Activated B cell treated with CpG ODN at 0.5 μM for 24 hours (primary cell): ENCODE data around the gene CPM. TPM values are rescaled to one million over a fixed set of nuclear protein-coding genes. Genes with fewer than 3 reads are reported as not detected.

Experiments used
- ATAC-seq: fragments of 200-7000 bp; cut with Tn5 transposase; one replicate; pipeline ENCODE4 v1.10.0; 2021; ENCODE audit warnings: low read depth, mild to moderate bottlenecking, moderate library complexity
- CTCF ChIA-PET: fragments of 350-600 bp; sonication (Branson Sonifier 250); formaldehyde crosslinking; loops from one replicate; lab custom pipeline; 2021; ENCODE audit warnings: antibody characterized with exemption; lab: Charles Lee
- POLR2A ChIA-PET: fragments of 350-600 bp; sonication (Branson Sonifier 250); formaldehyde crosslinking; loops from one replicate; lab custom pipeline; 2021; ENCODE audit warnings: antibody characterized with exemption; lab: Charles Lee
- DNase-seq: peaks from one replicate; pipeline ENCODE4 v3.0.0; 2022
- H3K27ac Mint-ChIP-seq: one replicate; pipeline ENCODE4 v1.8.0; 2020; ENCODE audit warnings: mixed read lengths
- H3K27me3 Mint-ChIP-seq: one replicate; pipeline ENCODE4 v1.8.0; 2021; ENCODE audit warnings: mixed read lengths
- H3K36me3 Mint-ChIP-seq: one replicate; pipeline ENCODE4 v1.8.0; 2021; ENCODE audit warnings: low read depth, mixed read lengths
- H3K4me1 Mint-ChIP-seq: one replicate; pipeline ENCODE4 v1.8.0; 2021; ENCODE audit warnings: mixed read lengths
- H3K4me3 Mint-ChIP-seq: one replicate; pipeline ENCODE4 v1.8.0; 2020; ENCODE audit warnings: mild to moderate bottlenecking, mixed read lengths
- H3K9me3 Mint-ChIP-seq: one replicate; pipeline ENCODE4 v1.8.0; 2020; ENCODE audit warnings: mixed read lengths
- intact Hi-C: fragments of 100-400 bp; cut with micrococcal nuclease; formaldehyde crosslinking; loops from one replicate; pipeline ENCODE4 v1.15.1; 2024
- total RNA-seq: library from RNA; stranded (reverse); gene quantifications from 2 replicates; pipeline ENCODE4 v1.2.3, GENCODE V29; 2022
- TF ChIP-seq, protein P1 (sequence below): fragments of 200-600 bp; IDR thresholded peaks from one replicate; pipeline ENCODE4 v1.8.0; 2022; ENCODE audit warnings: antibody characterized with exemption, mild to moderate bottlenecking

CPM gene
- total RNA-seq, 1 donor from 2014 or later, result 10.1 TPM

GRCh38 chr12:68971404-68971803 lies 38.4 kb upstream of the CPM start:
- Mint-ChIP-seq H3K27me3 (no peaks in the 10 kb centered on the region), H3K4me3 (no peak overlapping the region), H3K36me3 (no peaks in the 10 kb centered on the region), H3K27ac (no peak overlapping the region), H3K4me1 (peaks cover 2% of the 10 kb centered on the region), H3K9me3 (no peaks in the 10 kb centered on the region)
- ATAC-seq, result no peak
- no peak for DNase-seq
- ChIA-PET CTCF (no interaction called here), POLR2A (no interaction called here)
- TF ChIP-seq, protein P1, sequence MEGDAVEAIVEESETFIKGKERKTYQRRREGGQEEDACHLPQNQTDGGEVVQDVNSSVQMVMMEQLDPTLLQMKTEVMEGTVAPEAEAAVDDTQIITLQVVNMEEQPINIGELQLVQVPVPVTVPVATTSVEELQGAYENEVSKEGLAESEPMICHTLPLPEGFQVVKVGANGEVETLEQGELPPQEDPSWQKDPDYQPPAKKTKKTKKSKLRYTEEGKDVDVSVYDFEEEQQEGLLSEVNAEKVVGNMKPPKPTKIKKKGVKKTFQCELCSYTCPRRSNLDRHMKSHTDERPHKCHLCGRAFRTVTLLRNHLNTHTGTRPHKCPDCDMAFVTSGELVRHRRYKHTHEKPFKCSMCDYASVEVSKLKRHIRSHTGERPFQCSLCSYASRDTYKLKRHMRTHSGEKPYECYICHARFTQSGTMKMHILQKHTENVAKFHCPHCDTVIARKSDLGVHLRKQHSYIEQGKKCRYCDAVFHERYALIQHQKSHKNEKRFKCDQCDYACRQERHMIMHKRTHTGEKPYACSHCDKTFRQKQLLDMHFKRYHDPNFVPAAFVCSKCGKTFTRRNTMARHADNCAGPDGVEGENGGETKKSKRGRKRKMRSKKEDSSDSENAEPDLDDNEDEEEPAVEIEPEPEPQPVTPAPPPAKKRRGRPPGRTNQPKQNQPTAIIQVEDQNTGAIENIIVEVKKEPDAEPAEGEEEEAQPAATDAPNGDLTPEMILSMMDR, result no peak
- intact Hi-C loops, result no loop called here

GRCh38 chr12:68970951-68971350 lies 38.0 kb upstream of the CPM start:
- Mint-ChIP-seq H3K27me3 (no peaks in the 10 kb centered on the region), H3K27ac (no peak overlapping the region), H3K9me3 (no peaks in the 10 kb centered on the region), H3K4me1 (peaks cover 2% of the 10 kb centered on the region), H3K4me3 (no peak overlapping the region), H3K36me3 (no peaks in the 10 kb centered on the region)
- intact Hi-C loops, result no loop called here
- CTCF ChIA-PET, result no interaction called here
- TF ChIP-seq, protein P1, result no peak
- ATAC-seq (no peak), DNase-seq (no peak)
- POLR2A ChIA-PET, result no interaction called here

- H3K27me3 Mint-ChIP-seq, result no peaks in the 10 kb centered on the region
- CTCF ChIA-PET, result no interaction called here
- no peak for ATAC-seq
- H3K4me1 Mint-ChIP-seq, result peaks cover 2% of the 10 kb centered on the region
- intact Hi-C loops, result no loop called here
- H3K36me3 Mint-ChIP-seq, result no peaks in the 10 kb centered on the region
- no peak for DNase-seq
- no peak overlapping the region for H3K4me3 Mint-ChIP-seq
- TF ChIP-seq, protein P1, result no peak
- no peaks in the 10 kb centered on the region for H3K9me3 Mint-ChIP-seq
- POLR2A ChIA-PET, result no interaction called here
- H3K27ac Mint-ChIP-seq, result no peak overlapping the region
These were observed 37.3 kb upstream of the CPM start for GRCh38 chr12:68970306-68970705.

DNA sequence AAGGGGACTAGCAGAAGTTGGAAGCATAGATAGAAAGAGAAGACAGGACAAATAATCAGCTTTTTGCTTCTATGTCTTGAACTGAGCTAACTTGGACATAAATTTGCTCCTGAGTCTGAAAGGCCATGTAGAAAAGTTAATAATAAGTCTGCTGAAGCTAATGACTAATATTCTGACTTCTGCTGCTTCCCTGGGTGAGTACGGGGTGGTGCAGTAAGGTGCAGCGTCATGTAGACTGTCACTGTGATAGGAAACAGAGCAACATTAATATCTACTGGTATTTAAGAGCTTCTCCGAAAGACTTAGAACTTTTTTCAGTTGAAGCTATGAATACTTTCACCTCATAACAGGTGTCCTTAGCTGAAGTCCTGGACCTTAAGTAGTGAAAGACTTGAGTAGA lies 34.1 kb upstream of the CPM start:
- ChIA-PET CTCF (no interaction called here), POLR2A (no interaction called here)
- no peak for ATAC-seq
- Mint-ChIP-seq H3K27ac (no peak overlapping the region), H3K36me3 (no peaks in the 10 kb centered on the region), H3K4me3 (no peak overlapping the region), H3K27me3 (no peaks in the 10 kb centered on the region), H3K9me3 (no peaks in the 10 kb centered on the region), H3K4me1 (peaks cover 4% of the 10 kb centered on the region)
- intact Hi-C loops, result no loop called here
- TF ChIP-seq, protein P1, result no peak
- no peak for DNase-seq

DNA sequence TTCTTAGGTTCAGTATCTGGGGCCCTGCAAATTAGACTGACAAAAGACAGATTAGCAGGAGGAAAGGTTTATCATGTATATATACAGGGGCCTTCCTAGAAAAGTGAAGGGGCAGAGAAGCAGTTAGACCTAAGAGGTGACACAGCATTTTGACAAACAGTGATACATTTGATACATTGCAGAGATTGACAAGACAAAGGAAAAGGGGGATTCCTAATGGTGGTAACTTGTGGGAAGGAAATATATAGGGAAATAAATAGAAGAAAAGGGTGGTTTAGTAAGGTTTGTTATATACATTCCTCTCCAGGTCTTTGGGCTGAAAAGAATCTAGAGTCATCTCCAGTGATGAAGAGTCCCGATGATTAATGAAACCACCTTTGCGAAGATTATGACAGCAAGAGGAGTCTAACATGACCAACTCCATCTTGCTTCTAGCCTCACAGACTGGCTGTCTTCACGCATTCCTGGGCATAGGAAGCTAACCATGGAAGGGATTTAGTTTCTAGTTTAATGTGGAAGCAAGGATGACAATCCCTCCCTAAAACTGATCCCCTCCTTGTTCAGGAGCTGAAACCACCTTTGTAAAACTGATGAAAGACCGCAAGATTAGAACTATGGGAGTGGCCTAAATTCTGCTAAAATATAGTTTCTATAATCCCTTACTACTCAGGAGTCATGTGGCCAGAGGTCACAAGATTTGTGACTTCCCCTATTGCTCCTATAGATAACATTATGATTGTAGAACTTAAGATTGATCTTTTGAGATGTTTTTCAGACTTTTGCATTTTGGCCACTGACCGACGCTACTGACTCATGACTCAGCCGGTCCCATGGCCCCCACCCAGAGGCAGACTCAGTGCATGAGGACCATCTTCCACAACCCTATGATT lies 31.1 kb upstream of the CPM start:
- ATAC-seq (no peak), DNase-seq (no peak)
- no peak overlapping the region for H3K4me3 Mint-ChIP-seq
- TF ChIP-seq, protein P1, result no peak
- no peaks in the 10 kb centered on the region for H3K27me3 Mint-ChIP-seq
- H3K36me3 Mint-ChIP-seq, result no peaks in the 10 kb centered on the region
- intact Hi-C loops, result no loop called here
- no peak overlapping the region for H3K27ac Mint-ChIP-seq
- peaks cover 9% of the 10 kb centered on the region for H3K4me1 Mint-ChIP-seq
- H3K9me3 Mint-ChIP-seq, result no peaks in the 10 kb centered on the region
- ChIA-PET CTCF (no interaction called here), POLR2A (no interaction called here)
